ENCODE measurements around the gene AFF3. TPM values are rescaled to one million over a fixed set of nuclear protein-coding genes. Genes with fewer than 3 reads are reported as not detected.

Gene AFF3
- total RNA-seq, 4 donors from 2014 or later, result 3.1 to 5.0 (median 3.7) TPM

DNA sequence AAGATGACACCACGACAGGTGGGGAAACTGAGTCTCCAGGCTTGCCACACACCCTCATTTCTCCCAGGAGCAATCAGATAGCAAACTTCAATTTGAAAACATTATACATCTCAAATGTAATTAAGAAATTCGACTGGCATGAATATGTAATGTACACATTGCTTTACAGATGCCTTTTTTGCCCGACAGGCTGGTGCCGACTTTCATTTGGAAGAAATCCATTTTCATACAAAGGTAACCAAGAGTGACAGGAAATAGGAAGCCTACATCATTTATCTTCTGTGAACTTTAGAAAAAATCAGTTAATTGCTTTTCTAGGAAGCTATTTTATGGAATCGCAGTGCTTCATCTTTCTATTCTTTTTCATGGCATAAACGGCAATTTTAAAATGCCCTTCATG is 140.3 kb downstream of the AFF3 start:
- Histone ChIP-seq H3K4me1 (no peaks in the 10 kb centered on the region), H3K27me3 (no peaks in the 10 kb centered on the region), H3K27ac (no peak overlapping the region), H3K36me3 (no peaks in the 10 kb centered on the region), H3K4me3 (no peak overlapping the region), H3K9me3 (no peaks in the 10 kb centered on the region)
- no peak for DNase-seq (ENCODE audit: low spot score in 2 of 2)
- WGBS, result 80% methylated on average over 6 of the region's 6 CpGs
- TF ChIP-seq POLR2A (IDR thresholded peaks at IDR 0.05) (no peak), EP300 (IDR thresholded peaks at IDR 0.05) (no peak), POLR2AphosphoS5 (IDR thresholded peaks at IDR 0.05) (no peak)
- TF ChIP-seq, protein P1, sequence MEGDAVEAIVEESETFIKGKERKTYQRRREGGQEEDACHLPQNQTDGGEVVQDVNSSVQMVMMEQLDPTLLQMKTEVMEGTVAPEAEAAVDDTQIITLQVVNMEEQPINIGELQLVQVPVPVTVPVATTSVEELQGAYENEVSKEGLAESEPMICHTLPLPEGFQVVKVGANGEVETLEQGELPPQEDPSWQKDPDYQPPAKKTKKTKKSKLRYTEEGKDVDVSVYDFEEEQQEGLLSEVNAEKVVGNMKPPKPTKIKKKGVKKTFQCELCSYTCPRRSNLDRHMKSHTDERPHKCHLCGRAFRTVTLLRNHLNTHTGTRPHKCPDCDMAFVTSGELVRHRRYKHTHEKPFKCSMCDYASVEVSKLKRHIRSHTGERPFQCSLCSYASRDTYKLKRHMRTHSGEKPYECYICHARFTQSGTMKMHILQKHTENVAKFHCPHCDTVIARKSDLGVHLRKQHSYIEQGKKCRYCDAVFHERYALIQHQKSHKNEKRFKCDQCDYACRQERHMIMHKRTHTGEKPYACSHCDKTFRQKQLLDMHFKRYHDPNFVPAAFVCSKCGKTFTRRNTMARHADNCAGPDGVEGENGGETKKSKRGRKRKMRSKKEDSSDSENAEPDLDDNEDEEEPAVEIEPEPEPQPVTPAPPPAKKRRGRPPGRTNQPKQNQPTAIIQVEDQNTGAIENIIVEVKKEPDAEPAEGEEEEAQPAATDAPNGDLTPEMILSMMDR (IDR thresholded peaks at IDR 0.05), result no peak

DNA sequence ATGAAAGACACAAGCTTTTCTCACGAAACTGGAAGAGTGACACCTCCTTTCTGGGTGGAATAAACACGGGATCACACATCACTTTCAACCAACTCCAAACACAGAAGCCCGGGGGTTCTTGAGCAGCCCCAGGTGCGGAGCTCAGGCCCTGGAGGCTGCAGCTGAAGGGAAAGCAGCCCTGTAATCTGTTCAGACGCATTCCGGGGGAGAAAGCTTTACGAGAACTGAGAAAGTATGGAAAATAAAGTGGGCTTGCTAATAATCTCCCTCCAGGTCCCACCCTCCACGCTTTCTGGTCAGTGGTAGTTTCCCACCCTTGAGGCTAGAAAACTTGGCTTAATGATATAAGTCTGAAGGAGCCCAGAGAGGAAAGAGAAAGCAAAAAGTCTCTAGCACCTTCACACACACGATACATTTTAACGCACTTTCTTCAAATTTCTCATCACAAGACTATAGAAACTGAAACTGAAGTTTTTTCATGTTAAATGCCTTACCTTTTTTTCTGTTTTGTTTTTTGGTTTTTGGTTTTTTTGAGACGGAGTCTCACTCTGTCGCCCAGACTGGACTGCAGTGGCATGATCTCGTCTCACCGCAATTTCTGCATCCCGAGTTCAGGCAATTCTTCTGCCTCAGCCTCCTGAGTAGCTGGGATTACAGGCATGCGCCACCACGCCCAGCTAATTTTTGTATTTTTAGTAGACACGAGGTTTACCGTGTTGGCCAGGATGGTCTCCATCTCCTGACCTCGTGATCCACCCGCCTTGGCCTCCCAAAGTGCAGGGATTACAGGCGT is 141.3 kb downstream of the AFF3 start:
- no peak for TF ChIP-seq POLR2A (IDR thresholded peaks at IDR 0.05)
- TF ChIP-seq, protein P1 (IDR thresholded peaks at IDR 0.05), result no peak
- no peak for TF ChIP-seq POLR2AphosphoS5 (IDR thresholded peaks at IDR 0.05)
- no peaks in the 10 kb centered on the region for H3K9me3 ChIP-seq
- no peak overlapping the region for H3K4me3 ChIP-seq
- no peak for DNase-seq (ENCODE audit: low spot score in 2 of 2)
- H3K27me3 ChIP-seq, result no peaks in the 10 kb centered on the region
- H3K27ac ChIP-seq, result no peak overlapping the region
- H3K36me3 ChIP-seq, result no peaks in the 10 kb centered on the region
- no peaks in the 10 kb centered on the region for H3K4me1 ChIP-seq
- 76% methylated on average over 22 of the region's 22 CpGs for WGBS

DNA sequence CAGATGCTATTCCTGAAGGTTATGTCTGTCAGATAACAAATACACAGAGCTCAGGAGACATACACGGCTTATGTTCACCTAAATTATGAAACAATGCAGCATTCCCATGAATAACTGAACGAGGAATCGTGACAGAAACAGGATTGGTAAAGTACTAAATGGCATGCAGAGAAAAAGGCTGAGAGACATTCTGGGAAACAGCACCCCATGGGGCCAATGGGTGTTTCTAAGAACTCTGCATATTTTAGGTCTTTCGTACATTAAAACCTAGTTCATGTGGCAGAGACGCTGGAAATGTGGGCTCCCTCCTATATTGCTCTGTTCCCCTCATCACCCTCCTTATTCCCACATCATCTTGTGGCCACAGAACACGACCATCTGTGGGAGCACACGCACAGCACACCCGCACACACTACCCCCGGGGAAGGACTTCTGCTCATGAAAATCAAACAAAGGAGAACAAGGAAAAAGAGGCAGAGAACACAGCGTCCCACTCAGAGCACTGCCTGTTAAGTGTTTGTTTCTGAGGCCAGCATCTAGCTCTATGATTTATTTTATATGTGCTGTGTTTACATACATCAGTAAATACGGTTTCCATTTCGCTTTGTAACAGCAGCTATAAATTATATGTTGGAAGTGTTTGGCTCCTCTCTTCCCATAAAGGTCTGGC is 143.6 kb downstream of the AFF3 start:
- no peak overlapping the region for H3K4me3 ChIP-seq
- no peaks in the 10 kb centered on the region for H3K27me3 ChIP-seq
- TF ChIP-seq POLR2AphosphoS5 (IDR thresholded peaks at IDR 0.05) (no peak), EP300 (IDR thresholded peaks at IDR 0.05) (no peak), POLR2A (IDR thresholded peaks at IDR 0.05) (no peak)
- TF ChIP-seq, protein P1 (IDR thresholded peaks at IDR 0.05), result no peak
- H3K36me3 ChIP-seq, result no peaks in the 10 kb centered on the region
- H3K9me3 ChIP-seq, result no peaks in the 10 kb centered on the region
- H3K27ac ChIP-seq, result no peak overlapping the region
- H3K4me1 ChIP-seq, result no peaks in the 10 kb centered on the region
- 74% methylated on average over 12 of the region's 12 CpGs for WGBS
- DNase-seq (ENCODE audit: low spot score in 2 of 2), result no peak

DNA sequence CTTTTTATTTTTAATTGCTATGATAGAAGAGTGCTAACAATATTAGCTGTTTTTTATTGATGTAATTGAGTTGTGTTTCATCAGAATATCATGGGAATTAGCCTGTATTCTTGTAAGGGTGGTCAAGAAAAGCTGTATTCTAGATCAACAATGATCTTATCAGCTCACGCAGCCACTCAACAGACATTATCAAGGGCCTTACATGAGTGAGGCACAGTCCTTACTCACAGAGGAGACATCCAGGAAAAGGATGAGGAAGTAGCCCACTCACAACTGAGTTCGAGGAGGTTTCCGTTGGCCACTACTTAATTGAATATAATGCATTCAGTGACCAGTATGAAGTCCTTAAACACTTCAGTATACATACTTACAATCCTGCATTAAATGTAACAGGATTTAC is 152.5 kb downstream of the AFF3 start:
- H3K36me3 ChIP-seq, result no peaks in the 10 kb centered on the region
- TF ChIP-seq EP300 (IDR thresholded peaks at IDR 0.05) (no peak), POLR2A (IDR thresholded peaks at IDR 0.05) (no peak), POLR2AphosphoS5 (IDR thresholded peaks at IDR 0.05) (no peak)
- TF ChIP-seq, protein P1 (IDR thresholded peaks at IDR 0.05), result no peak
- no peaks in the 10 kb centered on the region for H3K9me3 ChIP-seq
- H3K4me3 ChIP-seq, result no peak overlapping the region
- no peak for DNase-seq (ENCODE audit: low spot score in 2 of 2)
- no peak overlapping the region for H3K27ac ChIP-seq
- H3K27me3 ChIP-seq, result no peaks in the 10 kb centered on the region
- WGBS, result 71% methylated on average over 3 of the region's 3 CpGs
- no peaks in the 10 kb centered on the region for H3K4me1 ChIP-seq

DNA sequence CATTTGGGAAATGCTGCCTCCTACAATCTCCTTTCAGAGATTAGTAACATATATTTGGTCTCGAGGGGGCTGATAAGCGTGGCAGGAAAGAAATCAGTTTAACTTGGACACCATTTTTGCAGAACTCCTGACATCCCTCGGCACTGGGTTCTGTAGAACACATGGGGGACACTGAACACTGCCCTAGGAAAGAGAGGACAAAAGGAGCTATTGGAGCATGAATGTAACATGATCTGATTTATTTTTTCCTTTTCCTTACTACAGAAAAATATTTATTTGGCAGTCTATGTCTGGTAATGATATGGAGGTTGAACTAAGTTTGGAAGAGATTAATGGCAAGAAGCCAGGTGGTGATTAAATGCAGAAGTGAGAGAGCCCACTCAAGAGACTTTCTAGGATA is 153.8 kb downstream of the AFF3 start:
- TF ChIP-seq EP300 (IDR thresholded peaks at IDR 0.05), result no peak
- TF ChIP-seq POLR2AphosphoS5 (IDR thresholded peaks at IDR 0.05), result no peak
- 58% methylated on average over 3 of the region's 3 CpGs for WGBS
- Histone ChIP-seq H3K9me3 (no peaks in the 10 kb centered on the region), H3K4me1 (no peaks in the 10 kb centered on the region), H3K36me3 (no peaks in the 10 kb centered on the region), H3K27me3 (no peaks in the 10 kb centered on the region), H3K4me3 (no peak overlapping the region), H3K27ac (no peak overlapping the region)
- no peak for DNase-seq (ENCODE audit: low spot score in 2 of 2)
